HFF-Myc (cell line): ENCODE measurements around the gene NME5.
A peak's percentile ranks its signal among the peaks of the same experiment; 100 is the strongest.

Experiments used
- DNase-seq: peaks from one replicate; pipeline ENCODE4 v3.0.0-alpha.2; 2011; ENCODE audit warnings: low read depth; ENCODE audit errors: extremely low read depth
- H3K4me3 ChIP-seq: replicated peaks from 2 replicates; pipeline ENCODE4 v1.5.1; 2011; ENCODE audit warnings: low read depth, mild to moderate bottlenecking, control low read depth, low read length
- TF ChIP-seq, protein P1 (sequence below): IDR thresholded peaks from 2 replicates; pipeline ENCODE4 v1.5.1; 2012; ENCODE audit warnings: mild to moderate bottlenecking, low read depth, low read length, control low read depth; ENCODE audit errors: missing control alignments

NME5 gene

DNA sequence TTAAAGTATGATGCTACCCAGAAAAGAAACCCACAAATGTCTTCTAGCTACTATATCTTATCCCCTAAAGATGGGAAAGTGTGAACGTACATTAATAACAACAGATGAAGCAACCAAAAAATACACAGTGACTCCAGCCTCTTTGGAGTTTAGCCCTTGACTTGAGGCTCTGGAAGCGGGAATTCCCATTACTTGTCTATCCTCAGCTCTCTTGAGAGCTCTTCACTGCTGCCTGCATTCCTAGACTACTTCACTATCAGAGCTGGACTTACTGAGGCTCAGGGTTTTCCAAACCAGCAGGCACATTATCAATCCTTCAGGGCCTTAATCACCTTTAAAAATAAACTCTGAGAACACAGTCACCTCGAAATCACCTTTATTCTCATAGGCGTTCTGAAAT lies 1.0 kb upstream of the NME5 start:
- TF ChIP-seq, protein P1, sequence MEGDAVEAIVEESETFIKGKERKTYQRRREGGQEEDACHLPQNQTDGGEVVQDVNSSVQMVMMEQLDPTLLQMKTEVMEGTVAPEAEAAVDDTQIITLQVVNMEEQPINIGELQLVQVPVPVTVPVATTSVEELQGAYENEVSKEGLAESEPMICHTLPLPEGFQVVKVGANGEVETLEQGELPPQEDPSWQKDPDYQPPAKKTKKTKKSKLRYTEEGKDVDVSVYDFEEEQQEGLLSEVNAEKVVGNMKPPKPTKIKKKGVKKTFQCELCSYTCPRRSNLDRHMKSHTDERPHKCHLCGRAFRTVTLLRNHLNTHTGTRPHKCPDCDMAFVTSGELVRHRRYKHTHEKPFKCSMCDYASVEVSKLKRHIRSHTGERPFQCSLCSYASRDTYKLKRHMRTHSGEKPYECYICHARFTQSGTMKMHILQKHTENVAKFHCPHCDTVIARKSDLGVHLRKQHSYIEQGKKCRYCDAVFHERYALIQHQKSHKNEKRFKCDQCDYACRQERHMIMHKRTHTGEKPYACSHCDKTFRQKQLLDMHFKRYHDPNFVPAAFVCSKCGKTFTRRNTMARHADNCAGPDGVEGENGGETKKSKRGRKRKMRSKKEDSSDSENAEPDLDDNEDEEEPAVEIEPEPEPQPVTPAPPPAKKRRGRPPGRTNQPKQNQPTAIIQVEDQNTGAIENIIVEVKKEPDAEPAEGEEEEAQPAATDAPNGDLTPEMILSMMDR: no peak
- H3K4me3 ChIP-seq: no peak overlapping the region
- no peak for DNase-seq

- no peak overlapping the region for H3K4me3 ChIP-seq
- TF ChIP-seq, protein P1: no peak
- DNase-seq: no peak
These were observed 508 bp upstream of the NME5 start for GRCh38 chr5:138139781-138140090.

- no peak overlapping the region for H3K4me3 ChIP-seq
- DNase-seq: no peak
- TF ChIP-seq, protein P1: no peak
These were observed 6.7 kb downstream of the NME5 start for GRCh38 chr5:138132543-138132942.

GRCh38 chr5:138129347-138129746 lies 9.9 kb downstream of the NME5 start:
- TF ChIP-seq, protein P1: no peak
- DNase-seq: no peak
- no peak overlapping the region for H3K4me3 ChIP-seq

DNA sequence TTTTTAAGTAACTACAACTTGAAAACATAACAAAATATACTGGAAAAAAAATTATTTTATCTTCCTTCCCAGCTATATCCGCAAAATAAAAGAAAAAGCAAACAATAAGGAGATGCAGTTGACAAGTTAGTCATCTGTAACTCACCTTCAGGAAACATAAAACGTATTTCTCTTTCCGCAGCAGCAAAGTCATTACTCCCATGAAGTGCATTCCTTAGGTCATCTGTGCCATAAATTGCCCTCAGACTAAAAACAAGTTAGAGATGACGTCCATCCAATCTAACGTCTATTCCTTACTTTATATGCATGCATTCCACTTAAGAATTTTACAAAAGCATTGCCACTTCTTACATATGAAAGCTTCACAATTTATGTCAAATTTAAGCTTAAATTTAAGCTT lies 10.9 kb downstream of the NME5 start:
- H3K4me3 ChIP-seq: no peak overlapping the region
- DNase-seq: no peak
- TF ChIP-seq, protein P1: no peak

DNA sequence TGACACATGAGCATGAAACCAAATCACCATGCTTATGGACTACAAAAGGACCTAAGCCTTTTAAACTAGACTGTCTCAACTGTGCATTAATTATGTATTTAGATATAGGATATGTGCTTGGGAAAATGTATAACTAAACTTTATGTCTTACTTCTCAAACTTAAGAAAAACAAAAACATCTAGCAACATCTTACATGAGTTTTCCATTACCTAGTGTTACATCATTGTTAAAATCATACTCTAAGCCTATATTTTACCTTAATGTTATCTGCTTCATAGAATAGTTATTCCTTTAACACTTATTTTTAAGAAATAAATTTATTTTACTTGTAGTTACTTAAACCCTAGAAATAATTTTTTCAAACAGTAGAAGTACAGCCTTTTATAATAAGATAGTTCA lies 24.0 kb downstream of the NME5 start:
- DNase-seq: no peak
- TF ChIP-seq, protein P1: no peak

GRCh38 chr5:138111937-138112336 lies 27.3 kb downstream of the NME5 start:
- DNase-seq: peak; percentile 3
- no peak overlapping the region for H3K4me3 ChIP-seq
- TF ChIP-seq, protein P1: no peak

More for the DNA sequence above, 24.0 kb downstream of the NME5 start:
- no peak overlapping the region for H3K4me3 ChIP-seq
